ENCODE results near the gene SLC27A6. TPM values are rescaled to one million over a fixed set of nuclear protein-coding genes. Genes with fewer than 3 reads are reported as not detected.

SLC27A6 gene
- total and polyA plus RNA-seq, 10 of the 15 experiments (the other 5 are each of a cell fraction or from before 2014, with no cell fraction given) = not detected

GRCh38 chr5:128962211-128962610, 3.1 kb upstream of the SLC27A6 start (continued):
- TF ChIP-seq E4F1 (IDR thresholded peaks at IDR 0.05; ENCODE audit: borderline replicate concordance, partially characterized antibody) = no peak
- TF ChIP-seq BCLAF1 (IDR thresholded peaks at IDR 0.05) = no peak

- ChIA-PET POLR2A (no interaction called here), RAD21 (ENCODE audit: unreplicated experiment) (no interaction called here), SMC1A (ENCODE audit: uncharacterized antibody, unreplicated experiment) (no interaction called here), CTCF (no interaction called here)
- H3K9me3 ChIP-seq (replicated peaks; ENCODE audit: control insufficient read depth, insufficient read depth, low read length) = no peaks in the 10 kb centered on the region
- no peak overlapping the region for H3K4me3 ChIP-seq
- in situ Hi-C loops (cut with MboI) (no loop called here), intact Hi-C loops (cut with micrococcal nuclease; ENCODE audit: unreplicated experiment) (no loop called here)
- no peaks in the 10 kb centered on the region; a peak in 2 of 4 replicates for H3K27me3 ChIP-seq (replicated peaks in 1 of 2; ENCODE audit: control insufficient read depth in 2 of 2, insufficient read depth in 2 of 2, low read length in 1 of 2)
- no peak for DNase-seq (ENCODE audit: low read depth, low spot score)
- H3K4me1 ChIP-seq (ENCODE audit: control insufficient read depth, insufficient read depth, low read length) = no peaks in the 10 kb centered on the region
- TF ChIP-seq NFYB (IDR thresholded peaks at IDR 0.05; ENCODE audit: insufficient read depth, low read depth, low read length) (no peak), SPI1 (IDR thresholded peaks at IDR 0.05; ENCODE audit: borderline replicate concordance, insufficient read depth, low read depth, low read length) (no peak), SREBF2 (IDR thresholded peaks at IDR 0.05; ENCODE audit: low read length) (no peak), SMARCA5 (IDR thresholded peaks at IDR 0.05) (no peak), MYB (IDR thresholded peaks at IDR 0.05; ENCODE audit: borderline replicate concordance, low read depth, low read length) (no peak), FOXM1 (IDR thresholded peaks at IDR 0.05; ENCODE audit: low read depth, low read length) (no peak), FOXK2 (IDR thresholded peaks at IDR 0.05) (no peak), PML (IDR thresholded peaks at IDR 0.05; ENCODE audit: low read length) (no peak), PRDM15 (CRISPR knock-in tag; IDR thresholded peaks at IDR 0.05) (no peak), BACH1 (IDR thresholded peaks at IDR 0.05; ENCODE audit: borderline replicate concordance) (no peak), ZBED1 (IDR thresholded peaks at IDR 0.05; ENCODE audit: borderline replicate concordance) (no peak)
- H4K20me1 ChIP-seq (ENCODE audit: control insufficient read depth, insufficient read depth) = no peaks in the 10 kb centered on the region
- H3K36me3 ChIP-seq (ENCODE audit: control insufficient read depth in 2 of 2, insufficient read depth in 2 of 2, low read length in 1 of 2) = no peaks in the 10 kb centered on the region
- no peak for ATAC-seq
- H3K79me2 ChIP-seq (ENCODE audit: control insufficient read depth, insufficient read depth, low read length) = no peaks in the 10 kb centered on the region
- FAIRE-seq = no peak
- H3K27ac ChIP-seq (ENCODE audit: control insufficient read depth, insufficient read depth) = no peak overlapping the region
- 50% methylated on average over 24 of the region's 24 CpGs for WGBS (ENCODE audit: insufficient coverage, insufficient replicate concordance, low lambda C conversion rate, missing lambda C conversion rate)
- H3K9ac ChIP-seq (ENCODE audit: control insufficient read depth, insufficient read depth, low read length) = no peak overlapping the region
- BruUV-seq (replicated peaks) = no TSS peak
- no peak overlapping the region for H3K4me2 ChIP-seq (ENCODE audit: control insufficient read depth, insufficient read depth)
- no peak overlapping the region for H2AFZ ChIP-seq (ENCODE audit: control insufficient read depth, low read depth, low read length)
Observed at GRCh38 chr5:128965638-128966302, 482 bp downstream of the SLC27A6 start.
